ENCODE measurements around the gene PRPSAP2.

The PRPSAP2 gene

GRCh38 chr17:18960803-18961511 is 103.0 kb downstream of the PRPSAP2 start:
- DNase-seq (ENCODE audit: low read depth, low spot score) = peak; percentile 85

GRCh38 chr17:18961634-18962493 is 103.9 kb downstream of the PRPSAP2 start:
- peak; percentile 50 for DNase-seq (ENCODE audit: low read depth, low spot score)

- no peak for DNase-seq (ENCODE audit: low read depth, low spot score)
Measured at GRCh38 chr17:18962494-18962815, 104.5 kb downstream of the PRPSAP2 start.

- no peak for DNase-seq (ENCODE audit: low read depth, low spot score)
Measured at GRCh38 chr17:18963126-18964017, 105.4 kb downstream of the PRPSAP2 start.

- no peak for DNase-seq (ENCODE audit: low read depth, low spot score)
Measured at GRCh38 chr17:18964018-18964351, 106.1 kb downstream of the PRPSAP2 start.

GRCh38 chr17:18964550-18964949 is 106.6 kb downstream of the PRPSAP2 start:
- no peak for DNase-seq (ENCODE audit: low read depth, low spot score)

GRCh38 chr17:18965530-18966236 is 107.8 kb downstream of the PRPSAP2 start:
- DNase-seq (ENCODE audit: low read depth, low spot score) = no peak

- DNase-seq (ENCODE audit: low read depth, low spot score) = peak; percentile 74
Measured at GRCh38 chr17:18966831-18967624, 109.1 kb downstream of the PRPSAP2 start.

GRCh38 chr17:18967916-18968315 is 110.0 kb downstream of the PRPSAP2 start:
- no peak for DNase-seq (ENCODE audit: low read depth, low spot score)

GRCh38 chr17:18968345-18968744 is 110.4 kb downstream of the PRPSAP2 start:
- DNase-seq (ENCODE audit: low read depth, low spot score) = no peak

GRCh38 chr17:18968945-18969887 is 111.3 kb downstream of the PRPSAP2 start:
- no peak for DNase-seq (ENCODE audit: low read depth, low spot score)

- no peak for DNase-seq (ENCODE audit: low read depth, low spot score)
Measured at GRCh38 chr17:18970582-18971480, 112.9 kb downstream of the PRPSAP2 start.

- no peak for DNase-seq (ENCODE audit: low read depth, low spot score)
Measured at GRCh38 chr17:18971801-18972200, 113.9 kb downstream of the PRPSAP2 start.

- DNase-seq (ENCODE audit: low read depth, low spot score) = no peak
Measured at GRCh38 chr17:18974407-18975149, 116.6 kb downstream of the PRPSAP2 start.

GRCh38 chr17:18975597-18975996 is 117.7 kb downstream of the PRPSAP2 start:
- no peak for DNase-seq (ENCODE audit: low read depth, low spot score)

- no peak for DNase-seq (ENCODE audit: low read depth, low spot score)
Measured at GRCh38 chr17:18976201-18976600, 118.3 kb downstream of the PRPSAP2 start.

GRCh38 chr17:18977021-18977420 is 119.1 kb downstream of the PRPSAP2 start:
- no peak for DNase-seq (ENCODE audit: low read depth, low spot score)

- no peak for DNase-seq (ENCODE audit: low read depth, low spot score)
Measured at GRCh38 chr17:18977646-18978045, 119.7 kb downstream of the PRPSAP2 start.
